ENCODE results near the gene BHMT.
"Not testable (repeated sequence)": the region's sequence is repeated elsewhere in the genome, so short reads cannot be mapped to it uniquely, and the experiment has no call there.

The BHMT gene

GRCh38 chr5:79172269-79172668, 60.7 kb downstream of the BHMT start:
- no peak for DNase-seq (ENCODE audit: low spot score)

DNA sequence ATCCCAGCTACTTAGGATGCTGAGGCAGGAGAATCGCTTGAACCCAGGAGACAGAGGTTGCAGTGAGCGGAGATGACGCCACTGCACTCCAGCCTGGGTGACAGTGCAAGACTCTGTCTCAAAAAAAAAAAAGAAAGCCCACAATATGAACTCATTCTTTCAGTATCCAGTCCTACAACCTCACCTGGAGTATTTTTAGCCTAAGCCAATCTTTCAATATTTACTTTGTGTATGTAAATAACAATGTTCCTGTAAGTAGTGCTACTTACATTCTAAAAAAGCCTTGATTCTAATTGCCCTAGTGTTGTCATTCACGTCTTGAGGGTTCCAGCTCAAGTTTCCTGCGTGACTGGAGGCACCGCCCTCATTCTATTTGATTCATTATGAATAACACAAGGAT, 62.0 kb downstream of the BHMT start:
- DNase-seq (ENCODE audit: low spot score), result no peak

DNA sequence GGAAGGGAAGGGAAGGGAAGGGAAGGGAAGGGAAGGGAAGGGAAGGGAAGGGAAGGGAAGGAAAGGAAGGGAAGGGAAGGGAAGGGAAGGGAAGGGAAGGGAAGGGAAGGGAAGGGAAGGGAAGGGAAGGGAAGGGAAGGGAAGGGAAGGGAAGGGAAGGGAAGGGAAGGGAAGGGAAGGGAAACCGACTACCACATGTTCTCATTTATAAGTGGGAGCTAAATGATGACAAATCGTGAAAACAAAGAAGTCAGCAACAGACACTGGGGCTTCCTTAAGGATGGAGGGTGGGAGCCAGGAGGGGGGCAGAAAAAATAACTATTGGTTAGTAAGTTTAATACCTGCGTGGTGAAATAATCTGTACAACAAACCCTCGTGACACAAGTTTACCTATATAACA, 68.8 kb downstream of the BHMT start:
- DNase-seq (ENCODE audit: low spot score), result not testable (repeated sequence)

DNA sequence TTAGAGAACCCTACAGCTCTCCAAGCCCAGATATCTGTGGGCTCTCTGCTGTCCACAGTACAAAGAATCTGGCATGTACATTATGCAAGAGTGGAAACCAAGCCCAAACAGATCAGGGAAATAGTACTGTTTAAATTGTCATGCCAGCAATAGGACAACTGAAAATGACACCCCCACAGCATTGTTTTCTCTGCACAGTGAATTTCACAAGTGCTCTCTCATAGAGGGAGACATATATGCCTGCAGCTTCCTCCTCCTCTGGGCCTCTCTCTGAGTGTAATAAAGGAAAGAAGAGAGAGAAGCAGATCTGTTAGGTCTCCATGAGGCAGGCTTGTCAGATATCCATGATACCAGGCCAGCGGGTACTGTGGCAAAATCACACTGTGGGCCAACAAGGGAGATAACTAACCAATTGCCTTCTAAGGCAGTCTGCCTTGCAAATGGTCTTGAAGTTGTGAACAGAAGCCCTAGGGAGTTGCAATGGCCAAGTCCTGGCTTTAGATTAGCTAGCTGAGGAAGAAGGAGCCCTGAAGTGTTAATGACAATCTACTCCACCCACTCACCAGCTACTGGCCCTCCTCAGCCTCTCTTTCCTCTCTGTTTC, 69.9 kb downstream of the BHMT start:
- no peak for DNase-seq (ENCODE audit: low spot score)
